ENCODE data around the gene KAZN.
A peak's percentile ranks its signal among the peaks of the same experiment; 100 is the strongest.

Gene KAZN

DNA sequence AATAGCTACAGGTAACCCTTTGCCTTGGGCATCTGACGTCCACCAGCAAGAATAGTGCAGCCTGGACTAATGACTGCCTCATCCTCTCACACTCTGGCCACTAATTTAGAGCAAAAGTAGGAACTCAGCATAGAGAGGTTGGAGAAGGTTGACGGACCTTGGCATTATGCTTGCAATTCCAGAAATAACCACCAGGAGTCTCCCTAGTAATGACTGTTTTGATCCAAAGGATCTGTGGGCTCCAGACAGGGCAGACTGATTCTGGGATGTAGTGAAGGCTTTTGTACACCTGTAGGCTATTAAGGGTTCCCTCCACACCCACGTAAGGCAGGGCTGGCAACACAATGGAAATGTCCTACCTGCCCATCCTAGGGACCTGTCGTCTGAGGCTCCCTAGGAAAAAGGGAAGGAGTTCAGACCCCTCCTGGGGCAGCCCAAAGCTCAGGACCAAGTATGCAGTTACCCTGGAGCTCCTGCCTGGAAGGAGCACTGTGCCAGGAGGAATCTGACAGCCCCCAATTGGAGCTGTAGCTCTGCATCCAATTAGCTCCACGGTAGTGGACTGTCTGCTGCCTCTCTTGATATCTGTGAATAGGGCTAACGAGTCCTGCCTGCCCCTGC is 464.1 kb downstream of the KAZN start:
- no peak for DNase-seq (ENCODE audit: low read depth)
- H3K4me3 ChIP-seq (ENCODE audit: low read length), result no peak overlapping the region
- TF ChIP-seq CTCF (conservative IDR thresholded peaks at IDR 0.05; ENCODE audit: low read length), result peak; percentile 56

- no peak for TF ChIP-seq CTCF (conservative IDR thresholded peaks at IDR 0.05; ENCODE audit: low read length)
- no peak for DNase-seq (ENCODE audit: low read depth)
- no peak overlapping the region for H3K4me3 ChIP-seq (ENCODE audit: low read length)
These were observed 464.9 kb downstream of the KAZN start for GRCh38 chr1:15063346-15063745.

GRCh38 chr1:15063783-15064182 is 465.3 kb downstream of the KAZN start:
- H3K4me3 ChIP-seq (ENCODE audit: low read length), result no peak overlapping the region
- TF ChIP-seq CTCF (conservative IDR thresholded peaks at IDR 0.05; ENCODE audit: low read length), result no peak

DNA sequence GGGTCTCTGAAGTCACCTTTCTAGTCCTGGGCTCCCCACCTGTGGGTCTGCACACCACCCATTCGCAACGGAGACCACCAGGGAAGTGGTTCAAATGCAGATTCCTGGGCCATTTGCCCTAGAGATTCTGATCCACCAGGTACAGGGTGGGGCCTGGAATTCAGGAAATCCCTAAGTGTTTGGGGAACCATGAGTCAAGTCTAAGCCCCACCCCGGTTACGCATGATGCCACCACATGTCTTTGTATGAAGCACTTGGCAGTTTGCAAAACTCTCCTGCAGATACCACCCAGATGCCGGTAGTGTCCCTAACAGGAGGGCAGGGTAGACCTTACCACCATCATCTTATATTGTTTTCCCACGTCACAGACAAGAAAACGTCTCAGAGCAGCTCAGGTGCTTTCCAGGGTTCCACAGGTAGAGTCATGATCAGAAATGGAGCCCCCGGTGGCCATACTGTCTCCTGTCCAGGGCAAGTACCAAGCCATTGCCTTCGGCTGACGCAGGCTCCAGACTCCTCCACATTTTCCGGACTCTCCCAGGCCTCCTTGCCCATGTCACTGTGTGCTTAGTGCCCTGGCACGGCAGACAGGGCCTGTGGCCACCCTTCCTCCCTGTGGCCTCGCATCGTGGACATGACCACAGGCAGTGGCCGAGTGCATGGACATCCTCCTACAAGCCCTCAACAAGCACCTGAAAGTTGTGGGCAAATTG is 465.9 kb downstream of the KAZN start:
- no peak for TF ChIP-seq CTCF (conservative IDR thresholded peaks at IDR 0.05; ENCODE audit: low read length)
- no peak for DNase-seq (ENCODE audit: low read depth)
- H3K4me3 ChIP-seq (ENCODE audit: low read length), result no peak overlapping the region

More at GRCh38 chr1:15063783-15064182, 465.3 kb downstream of the KAZN start:
- DNase-seq (ENCODE audit: low read depth), result no peak

GRCh38 chr1:15065291-15065690 is 466.8 kb downstream of the KAZN start:
- no peak overlapping the region for H3K4me3 ChIP-seq (ENCODE audit: low read length)
- TF ChIP-seq CTCF (conservative IDR thresholded peaks at IDR 0.05; ENCODE audit: low read length), result no peak
- DNase-seq (ENCODE audit: low read depth), result no peak

DNA sequence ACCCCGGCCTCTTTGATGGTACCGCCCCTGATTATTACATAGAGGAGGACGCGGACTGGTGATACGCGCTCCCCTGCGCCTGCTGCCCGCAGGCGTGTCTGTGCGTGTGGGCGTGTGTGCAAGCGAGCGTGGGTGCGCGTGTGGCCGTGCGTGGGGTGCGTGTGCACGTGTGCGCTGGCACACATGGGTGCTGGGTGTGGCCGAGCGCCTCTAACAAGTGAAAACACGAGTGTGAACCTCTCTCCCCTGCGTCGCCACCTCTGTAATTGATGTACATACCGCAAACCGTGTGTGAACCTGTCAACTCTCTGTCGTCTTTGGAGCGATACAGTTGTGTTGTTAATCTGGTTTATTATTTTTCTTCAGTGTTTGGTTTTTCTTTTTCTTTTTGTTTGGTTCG is 467.3 kb downstream of the KAZN start:
- no peak overlapping the region for H3K4me3 ChIP-seq (ENCODE audit: low read length)
- DNase-seq (ENCODE audit: low read depth), result no peak
- no peak for TF ChIP-seq CTCF (conservative IDR thresholded peaks at IDR 0.05; ENCODE audit: low read length)

DNA sequence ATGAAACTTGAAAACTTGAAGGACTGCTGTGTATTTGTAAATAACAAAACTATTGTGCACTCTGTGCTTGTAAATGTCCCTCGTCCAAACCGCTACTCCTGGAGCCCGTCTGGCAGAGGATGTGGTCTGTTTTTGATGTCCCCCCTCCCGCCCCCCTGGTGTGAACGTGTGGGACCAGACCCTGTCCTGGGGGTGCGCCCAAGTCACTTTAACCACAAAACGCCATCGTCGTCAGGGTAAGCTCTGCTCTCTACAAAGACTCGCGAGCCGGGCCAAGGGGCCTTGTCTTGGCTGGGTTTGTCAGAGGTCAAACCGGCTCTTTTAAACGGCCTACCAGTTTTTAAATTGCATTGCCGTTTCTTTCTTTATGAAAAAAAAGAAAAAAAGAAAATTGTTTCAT is 467.7 kb downstream of the KAZN start:
- H3K4me3 ChIP-seq (ENCODE audit: low read length), result no peak overlapping the region
- DNase-seq (ENCODE audit: low read depth), result no peak
- TF ChIP-seq CTCF (conservative IDR thresholded peaks at IDR 0.05; ENCODE audit: low read length), result no peak
